K562 (cell line): ENCODE measurements around the gene DSTYK. TPM values are rescaled to one million over a fixed set of nuclear protein-coding genes. Genes with fewer than 3 reads are reported as not detected.
A peak's percentile ranks its signal among the peaks of the same experiment; 100 is the strongest.

Experiments used
- ARID1B ChIP-seq: fragments of 450-650 bp; IDR thresholded peaks from 2 replicates; pipeline ENCODE4 v1.6.1; 2016; ENCODE audit warnings: antibody characterized with exemption, mild to moderate bottlenecking, inconsistent platforms
- NFRKB ChIP-seq: fragments of 450-650 bp; IDR thresholded peaks from 2 replicates; pipeline ENCODE4 v1.6.1; 2016; ENCODE audit warnings: low read depth
- POLR2B ChIP-seq: fragments of 450-650 bp; IDR thresholded peaks from 2 replicates; pipeline ENCODE4 v1.6.1; 2018; ENCODE audit warnings: low read depth; ENCODE audit not compliant: partially characterized antibody
- SNAPC5 ChIP-seq: fragments of 250-450 bp; sonication (Bioruptor Pico); IDR thresholded peaks from 2 replicates; pipeline ENCODE4 v1.8.0; 2021; ENCODE audit warnings: moderate library complexity, mild to moderate bottlenecking, inconsistent platforms
- ZBTB1 ChIP-seq: sonication (generic); formaldehyde crosslinking; IDR thresholded peaks from 2 replicates; pipeline ENCODE4 v1.8.1; 2023; ENCODE audit warnings: missing genetic modification reagents, low read depth, mild to moderate bottlenecking, borderline replicate concordance
- ZNF518B ChIP-seq: fragments of 250-450 bp; sonication (Bioruptor Pico); IDR thresholded peaks from 2 replicates; pipeline ENCODE4 v1.5.0; 2021; ENCODE audit warnings: mild to moderate bottlenecking, moderate library complexity
- polyA plus RNA-seq, 8 experiments: library from polyadenylated mRNA; depleted of rRNA in 4 of 8; stranded (reverse) in 5 of 8; unstranded in 3 of 8; fragments of >200 nt; fragmentation: Nextera tagmentation in 2 of 8; fragmentation: Illumina TruSeq in 1 of 8; extraction: Ambion mirVana in 2 of 8; extraction: Trizol in 1 of 8; gene quantifications; 2 replicates each; pipeline versions ENCODE4 v1.2.1 to v1.2.3, GENCODE V29; 2011 to 2014; ENCODE audit warnings: inconsistent platforms in 1 of 8, missing spikeins in 1 of 8
- total RNA-seq, 7 experiments: library from RNA; depleted of rRNA in 6 of 7; stranded (reverse); fragments of >200 nt in 6 of 7; fragmentation: Illumina TruSeq in 2 of 7; extraction: Trizol in 2 of 7; gene quantifications; 2 replicates each; pipeline versions ENCODE4 v1.2.1 to v1.2.3, GENCODE V29; 2011 to 2021; ENCODE audit warnings: low replicate concordance in 1 of 7
- TF ChIP-seq, protein P1 (sequence below): fragments of 450-650 bp; IDR thresholded peaks from 2 replicates; pipeline ENCODE4 v1.6.1; 2016; ENCODE audit warnings: mild to moderate bottlenecking, moderate library complexity
- TF ChIP-seq, protein P2 (sequence below): fragments of 450-650 bp; conservative IDR thresholded peaks from 2 replicates; pipeline ENCODE4 v1.6.1; 2016; ENCODE audit warnings: missing genetic modification characterization, low read depth, mild to moderate bottlenecking, missing compliant biosample characterization, moderate library complexity
- TF ChIP-seq, protein P3 (sequence below), 2 experiments: IDR thresholded peaks; 2 replicates each; pipeline ENCODE4 v1.6.1; 2011; ENCODE audit warnings: borderline replicate concordance in 1 of 2, control low read depth in 1 of 2, low read depth in 1 of 2, low read length in 1 of 2, mild to moderate bottlenecking in 1 of 2, mixed read lengths in 1 of 2, moderate library complexity in 1 of 2; ENCODE audit not compliant: insufficient read depth in 1 of 2, insufficient read length in 1 of 2, poor library complexity in 1 of 2, severe bottlenecking in 1 of 2; ENCODE audit errors: extremely low read depth in 1 of 2

The DSTYK gene
- total and polyA plus RNA-seq, 9 of the 15 experiments (the other 6 are each of a cell fraction or from before 2014, with no cell fraction given) = 4.2 to 7.1 (median 6.2) TPM

- TF ChIP-seq, protein P1, sequence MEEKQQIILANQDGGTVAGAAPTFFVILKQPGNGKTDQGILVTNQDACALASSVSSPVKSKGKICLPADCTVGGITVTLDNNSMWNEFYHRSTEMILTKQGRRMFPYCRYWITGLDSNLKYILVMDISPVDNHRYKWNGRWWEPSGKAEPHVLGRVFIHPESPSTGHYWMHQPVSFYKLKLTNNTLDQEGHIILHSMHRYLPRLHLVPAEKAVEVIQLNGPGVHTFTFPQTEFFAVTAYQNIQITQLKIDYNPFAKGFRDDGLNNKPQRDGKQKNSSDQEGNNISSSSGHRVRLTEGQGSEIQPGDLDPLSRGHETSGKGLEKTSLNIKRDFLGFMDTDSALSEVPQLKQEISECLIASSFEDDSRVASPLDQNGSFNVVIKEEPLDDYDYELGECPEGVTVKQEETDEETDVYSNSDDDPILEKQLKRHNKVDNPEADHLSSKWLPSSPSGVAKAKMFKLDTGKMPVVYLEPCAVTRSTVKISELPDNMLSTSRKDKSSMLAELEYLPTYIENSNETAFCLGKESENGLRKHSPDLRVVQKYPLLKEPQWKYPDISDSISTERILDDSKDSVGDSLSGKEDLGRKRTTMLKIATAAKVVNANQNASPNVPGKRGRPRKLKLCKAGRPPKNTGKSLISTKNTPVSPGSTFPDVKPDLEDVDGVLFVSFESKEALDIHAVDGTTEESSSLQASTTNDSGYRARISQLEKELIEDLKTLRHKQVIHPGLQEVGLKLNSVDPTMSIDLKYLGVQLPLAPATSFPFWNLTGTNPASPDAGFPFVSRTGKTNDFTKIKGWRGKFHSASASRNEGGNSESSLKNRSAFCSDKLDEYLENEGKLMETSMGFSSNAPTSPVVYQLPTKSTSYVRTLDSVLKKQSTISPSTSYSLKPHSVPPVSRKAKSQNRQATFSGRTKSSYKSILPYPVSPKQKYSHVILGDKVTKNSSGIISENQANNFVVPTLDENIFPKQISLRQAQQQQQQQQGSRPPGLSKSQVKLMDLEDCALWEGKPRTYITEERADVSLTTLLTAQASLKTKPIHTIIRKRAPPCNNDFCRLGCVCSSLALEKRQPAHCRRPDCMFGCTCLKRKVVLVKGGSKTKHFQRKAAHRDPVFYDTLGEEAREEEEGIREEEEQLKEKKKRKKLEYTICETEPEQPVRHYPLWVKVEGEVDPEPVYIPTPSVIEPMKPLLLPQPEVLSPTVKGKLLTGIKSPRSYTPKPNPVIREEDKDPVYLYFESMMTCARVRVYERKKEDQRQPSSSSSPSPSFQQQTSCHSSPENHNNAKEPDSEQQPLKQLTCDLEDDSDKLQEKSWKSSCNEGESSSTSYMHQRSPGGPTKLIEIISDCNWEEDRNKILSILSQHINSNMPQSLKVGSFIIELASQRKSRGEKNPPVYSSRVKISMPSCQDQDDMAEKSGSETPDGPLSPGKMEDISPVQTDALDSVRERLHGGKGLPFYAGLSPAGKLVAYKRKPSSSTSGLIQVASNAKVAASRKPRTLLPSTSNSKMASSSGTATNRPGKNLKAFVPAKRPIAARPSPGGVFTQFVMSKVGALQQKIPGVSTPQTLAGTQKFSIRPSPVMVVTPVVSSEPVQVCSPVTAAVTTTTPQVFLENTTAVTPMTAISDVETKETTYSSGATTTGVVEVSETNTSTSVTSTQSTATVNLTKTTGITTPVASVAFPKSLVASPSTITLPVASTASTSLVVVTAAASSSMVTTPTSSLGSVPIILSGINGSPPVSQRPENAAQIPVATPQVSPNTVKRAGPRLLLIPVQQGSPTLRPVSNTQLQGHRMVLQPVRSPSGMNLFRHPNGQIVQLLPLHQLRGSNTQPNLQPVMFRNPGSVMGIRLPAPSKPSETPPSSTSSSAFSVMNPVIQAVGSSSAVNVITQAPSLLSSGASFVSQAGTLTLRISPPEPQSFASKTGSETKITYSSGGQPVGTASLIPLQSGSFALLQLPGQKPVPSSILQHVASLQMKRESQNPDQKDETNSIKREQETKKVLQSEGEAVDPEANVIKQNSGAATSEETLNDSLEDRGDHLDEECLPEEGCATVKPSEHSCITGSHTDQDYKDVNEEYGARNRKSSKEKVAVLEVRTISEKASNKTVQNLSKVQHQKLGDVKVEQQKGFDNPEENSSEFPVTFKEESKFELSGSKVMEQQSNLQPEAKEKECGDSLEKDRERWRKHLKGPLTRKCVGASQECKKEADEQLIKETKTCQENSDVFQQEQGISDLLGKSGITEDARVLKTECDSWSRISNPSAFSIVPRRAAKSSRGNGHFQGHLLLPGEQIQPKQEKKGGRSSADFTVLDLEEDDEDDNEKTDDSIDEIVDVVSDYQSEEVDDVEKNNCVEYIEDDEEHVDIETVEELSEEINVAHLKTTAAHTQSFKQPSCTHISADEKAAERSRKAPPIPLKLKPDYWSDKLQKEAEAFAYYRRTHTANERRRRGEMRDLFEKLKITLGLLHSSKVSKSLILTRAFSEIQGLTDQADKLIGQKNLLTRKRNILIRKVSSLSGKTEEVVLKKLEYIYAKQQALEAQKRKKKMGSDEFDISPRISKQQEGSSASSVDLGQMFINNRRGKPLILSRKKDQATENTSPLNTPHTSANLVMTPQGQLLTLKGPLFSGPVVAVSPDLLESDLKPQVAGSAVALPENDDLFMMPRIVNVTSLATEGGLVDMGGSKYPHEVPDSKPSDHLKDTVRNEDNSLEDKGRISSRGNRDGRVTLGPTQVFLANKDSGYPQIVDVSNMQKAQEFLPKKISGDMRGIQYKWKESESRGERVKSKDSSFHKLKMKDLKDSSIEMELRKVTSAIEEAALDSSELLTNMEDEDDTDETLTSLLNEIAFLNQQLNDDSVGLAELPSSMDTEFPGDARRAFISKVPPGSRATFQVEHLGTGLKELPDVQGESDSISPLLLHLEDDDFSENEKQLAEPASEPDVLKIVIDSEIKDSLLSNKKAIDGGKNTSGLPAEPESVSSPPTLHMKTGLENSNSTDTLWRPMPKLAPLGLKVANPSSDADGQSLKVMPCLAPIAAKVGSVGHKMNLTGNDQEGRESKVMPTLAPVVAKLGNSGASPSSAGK = no peak
- TF ChIP-seq ZNF518B (CRISPR knock-in tag) (no peak), SNAPC5 (CRISPR knock-in tag) (no peak), ZBTB1 (CRISPR knock-in tag) (no peak), POLR2B (no peak), ARID1B (no peak), NFRKB (peak; percentile 9; the same call in 1 of the 2 replicates)
- TF ChIP-seq, protein P2, sequence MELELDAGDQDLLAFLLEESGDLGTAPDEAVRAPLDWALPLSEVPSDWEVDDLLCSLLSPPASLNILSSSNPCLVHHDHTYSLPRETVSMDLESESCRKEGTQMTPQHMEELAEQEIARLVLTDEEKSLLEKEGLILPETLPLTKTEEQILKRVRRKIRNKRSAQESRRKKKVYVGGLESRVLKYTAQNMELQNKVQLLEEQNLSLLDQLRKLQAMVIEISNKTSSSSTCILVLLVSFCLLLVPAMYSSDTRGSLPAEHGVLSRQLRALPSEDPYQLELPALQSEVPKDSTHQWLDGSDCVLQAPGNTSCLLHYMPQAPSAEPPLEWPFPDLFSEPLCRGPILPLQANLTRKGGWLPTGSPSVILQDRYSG = 0 out of 2 replicates have a peak, but pooled peaks have one; percentile 3
- TF ChIP-seq, protein P3, sequence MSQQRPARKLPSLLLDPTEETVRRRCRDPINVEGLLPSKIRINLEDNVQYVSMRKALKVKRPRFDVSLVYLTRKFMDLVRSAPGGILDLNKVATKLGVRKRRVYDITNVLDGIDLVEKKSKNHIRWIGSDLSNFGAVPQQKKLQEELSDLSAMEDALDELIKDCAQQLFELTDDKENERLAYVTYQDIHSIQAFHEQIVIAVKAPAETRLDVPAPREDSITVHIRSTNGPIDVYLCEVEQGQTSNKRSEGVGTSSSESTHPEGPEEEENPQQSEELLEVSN (IDR thresholded peaks at IDR 0.05; ENCODE audit: borderline replicate concordance in 1 of 2, extremely low read depth in 1 of 2, insufficient read depth in 1 of 2, insufficient read length in 1 of 2, low read depth in 1 of 2, low read length in 1 of 2, poor library complexity in 1 of 2, severe bottlenecking in 1 of 2) = no peak
Measured at GRCh38 chr1:205158048-205158616, 53.4 kb downstream of the DSTYK start (continued).
